Endodermal cell (in vitro differentiated cells): ENCODE measurements around the gene DOK6. TPM values are rescaled to one million over a fixed set of nuclear protein-coding genes. Genes with fewer than 3 reads are reported as not detected.

Source experiments
- DNase-seq: peaks from one replicate; pipeline ENCODE4 v3.0.0-alpha.2; 2017
- H3K27ac ChIP-seq: 2 replicates; pipeline ENCODE4 v1.5.1; 2013; ENCODE audit warnings: mild to moderate bottlenecking, low read depth, low read length, moderate library complexity
- H3K27me3 ChIP-seq: 2 replicates; pipeline ENCODE4 v1.6.1; 2013; ENCODE audit warnings: mild to moderate bottlenecking, low read length, moderate library complexity; ENCODE audit not compliant: insufficient read depth, control insufficient read depth, poor library complexity, severe bottlenecking
- H3K36me3 ChIP-seq: 2 replicates; pipeline ENCODE4 v1.7.0; 2013; ENCODE audit warnings: mild to moderate bottlenecking, low read length, moderate library complexity; ENCODE audit not compliant: control insufficient read depth, insufficient read depth
- H3K4me1 ChIP-seq: one replicate; pipeline ENCODE4 v1.7.0; 2013; ENCODE audit warnings: low read length; ENCODE audit not compliant: control insufficient read depth, insufficient read depth
- H3K4me3 ChIP-seq: 2 replicates; pipeline ENCODE4 v1.5.1; 2013; ENCODE audit warnings: mild to moderate bottlenecking, low read length, moderate library complexity
- H3K9ac ChIP-seq: 2 replicates; pipeline ENCODE4 v1.6.1; 2013; ENCODE audit warnings: mild to moderate bottlenecking, low read length, moderate library complexity; ENCODE audit not compliant: poor library complexity, severe bottlenecking; ENCODE audit errors: extremely low read depth
- H3K9me3 ChIP-seq: 2 replicates; pipeline ENCODE4 v1.6.1; 2013; ENCODE audit warnings: mild to moderate bottlenecking, low read length, moderate library complexity; ENCODE audit not compliant: control insufficient read depth
- H3K27ac Mint-ChIP-seq: 2 replicates; pipeline ENCODE4 v1.8.0; 2020; ENCODE audit warnings: mixed read lengths
- H3K27me3 Mint-ChIP-seq: 2 replicates; pipeline ENCODE4 v1.8.0; 2021; ENCODE audit warnings: mild to moderate bottlenecking, mixed read lengths; ENCODE audit not compliant: insufficient read depth
- H3K36me3 Mint-ChIP-seq: 2 replicates; pipeline ENCODE4 v1.8.0; 2020; ENCODE audit warnings: low read depth, mixed read lengths
- H3K4me1 Mint-ChIP-seq: 2 replicates; pipeline ENCODE4 v1.8.0; 2020; ENCODE audit warnings: mixed read lengths
- H3K4me3 Mint-ChIP-seq: 2 replicates; pipeline ENCODE4 v1.8.0; 2020; ENCODE audit warnings: mild to moderate bottlenecking, moderate library complexity, mixed read lengths
- H3K9me3 Mint-ChIP-seq: 2 replicates; pipeline ENCODE4 v1.8.0; 2020; ENCODE audit warnings: mild to moderate bottlenecking, mixed read lengths
- WGBS, 2 experiments: methylation state at CpG; one replicate each; pipeline versions ENCODE4 v1.1.5 to v1.1.7; 2013; ENCODE audit warnings: missing lambda C conversion rate in 2 of 2, mixed read lengths in 1 of 2; ENCODE audit not compliant: insufficient coverage in 1 of 2, insufficient read length in 1 of 2; 5-methylcytosine and 5-hydroxymethylcytosine counted together
- total RNA-seq, 2 donors: library from RNA; stranded (reverse); fragmentation: NEBNext Ultra II Directional in 1 of 2; extraction: Animal tissue kit (Norgen Biotek cat#: 25700) in 1 of 2; gene quantifications; 2 replicates in 1 of 2; 3 replicates in 1 of 2; pipeline ENCODE4 v1.2.1, GENCODE V29; 2021
- TF ChIP-seq, protein P1 (sequence below): fragments of 200-600 bp; sonication (generic); conservative IDR thresholded peaks from 2 replicates; pipeline ENCODE4 v1.5.0; 2021; ENCODE audit warnings: antibody characterized with exemption, mild to moderate bottlenecking

DOK6 gene
- total RNA-seq, 2 donors from 2014 or later = 5.7 to 5.9 TPM

DNA sequence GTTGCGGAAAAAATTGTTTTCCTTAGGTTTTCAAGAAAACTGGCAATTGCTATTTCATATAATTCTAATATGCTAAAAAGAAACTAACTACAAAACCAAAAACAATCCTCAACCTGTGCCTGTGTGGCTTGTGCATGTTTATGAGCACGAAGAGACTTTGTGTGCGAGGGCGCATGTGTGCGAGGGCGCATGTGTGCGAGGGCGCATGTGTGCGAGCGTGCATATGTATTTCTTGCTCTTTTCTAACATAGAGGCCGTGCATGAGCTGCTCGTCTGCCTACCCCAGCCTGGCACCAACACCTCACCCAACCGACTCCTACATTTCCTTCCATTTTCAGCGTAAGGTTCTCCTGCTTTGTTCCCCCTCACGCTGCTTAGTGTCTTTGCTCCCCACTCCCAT lies 211.6 kb downstream of the DOK6 start:
- Mint-ChIP-seq H3K36me3 (no peaks in the 10 kb centered on the region), H3K4me3 (no peak overlapping the region), H3K27me3 (no peaks in the 10 kb centered on the region), H3K9me3 (no peaks in the 10 kb centered on the region), H3K4me1 (no peaks in the 10 kb centered on the region), H3K27ac (no peak overlapping the region)
- Histone ChIP-seq H3K36me3 (no peaks in the 10 kb centered on the region), H3K9ac (no peak overlapping the region), H3K9me3 (no peaks in the 10 kb centered on the region), H3K27me3 (no peaks in the 10 kb centered on the region), H3K4me1 (no peaks in the 10 kb centered on the region), H3K4me3 (no peak overlapping the region), H3K27ac (no peak overlapping the region)
- 83 to 88% methylated on average over 13 to 15 of the region's 15 CpGs for WGBS, 2 experiments
- TF ChIP-seq, protein P1, sequence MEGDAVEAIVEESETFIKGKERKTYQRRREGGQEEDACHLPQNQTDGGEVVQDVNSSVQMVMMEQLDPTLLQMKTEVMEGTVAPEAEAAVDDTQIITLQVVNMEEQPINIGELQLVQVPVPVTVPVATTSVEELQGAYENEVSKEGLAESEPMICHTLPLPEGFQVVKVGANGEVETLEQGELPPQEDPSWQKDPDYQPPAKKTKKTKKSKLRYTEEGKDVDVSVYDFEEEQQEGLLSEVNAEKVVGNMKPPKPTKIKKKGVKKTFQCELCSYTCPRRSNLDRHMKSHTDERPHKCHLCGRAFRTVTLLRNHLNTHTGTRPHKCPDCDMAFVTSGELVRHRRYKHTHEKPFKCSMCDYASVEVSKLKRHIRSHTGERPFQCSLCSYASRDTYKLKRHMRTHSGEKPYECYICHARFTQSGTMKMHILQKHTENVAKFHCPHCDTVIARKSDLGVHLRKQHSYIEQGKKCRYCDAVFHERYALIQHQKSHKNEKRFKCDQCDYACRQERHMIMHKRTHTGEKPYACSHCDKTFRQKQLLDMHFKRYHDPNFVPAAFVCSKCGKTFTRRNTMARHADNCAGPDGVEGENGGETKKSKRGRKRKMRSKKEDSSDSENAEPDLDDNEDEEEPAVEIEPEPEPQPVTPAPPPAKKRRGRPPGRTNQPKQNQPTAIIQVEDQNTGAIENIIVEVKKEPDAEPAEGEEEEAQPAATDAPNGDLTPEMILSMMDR = no peak
- no peak for DNase-seq

DNA sequence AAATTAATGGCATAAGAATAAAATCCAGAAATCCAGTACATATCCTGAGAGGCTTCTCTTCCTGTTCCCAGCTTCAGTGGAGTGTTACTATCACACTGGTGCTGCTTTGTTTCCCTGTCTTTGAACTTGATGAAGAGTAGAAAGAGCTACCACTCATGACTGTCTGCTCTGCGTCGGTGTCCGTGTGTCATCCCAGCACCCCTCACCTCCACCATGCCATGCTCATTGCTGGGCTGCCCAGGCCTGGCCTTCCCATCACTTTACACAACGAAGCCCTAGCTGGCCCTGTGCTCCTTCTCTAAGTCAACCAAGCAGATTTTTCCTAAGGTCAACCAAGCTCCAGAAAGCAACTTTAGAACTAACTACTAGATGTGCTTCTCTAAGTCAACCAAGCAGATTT lies 215.4 kb downstream of the DOK6 start:
- Histone ChIP-seq H3K4me3 (no peak overlapping the region), H3K9me3 (no peaks in the 10 kb centered on the region), H3K27ac (no peak overlapping the region), H3K9ac (no peak overlapping the region), H3K27me3 (no peaks in the 10 kb centered on the region), H3K36me3 (no peaks in the 10 kb centered on the region), H3K4me1 (no peaks in the 10 kb centered on the region)
- Mint-ChIP-seq H3K4me1 (no peaks in the 10 kb centered on the region), H3K27ac (no peak overlapping the region), H3K27me3 (no peaks in the 10 kb centered on the region), H3K36me3 (no peaks in the 10 kb centered on the region), H3K9me3 (no peaks in the 10 kb centered on the region), H3K4me3 (no peak overlapping the region)
- WGBS, 2 experiments = 94 to 100% methylated on average over 4 of the region's 4 CpGs
- no peak for DNase-seq
- TF ChIP-seq, protein P1 = no peak

DNA sequence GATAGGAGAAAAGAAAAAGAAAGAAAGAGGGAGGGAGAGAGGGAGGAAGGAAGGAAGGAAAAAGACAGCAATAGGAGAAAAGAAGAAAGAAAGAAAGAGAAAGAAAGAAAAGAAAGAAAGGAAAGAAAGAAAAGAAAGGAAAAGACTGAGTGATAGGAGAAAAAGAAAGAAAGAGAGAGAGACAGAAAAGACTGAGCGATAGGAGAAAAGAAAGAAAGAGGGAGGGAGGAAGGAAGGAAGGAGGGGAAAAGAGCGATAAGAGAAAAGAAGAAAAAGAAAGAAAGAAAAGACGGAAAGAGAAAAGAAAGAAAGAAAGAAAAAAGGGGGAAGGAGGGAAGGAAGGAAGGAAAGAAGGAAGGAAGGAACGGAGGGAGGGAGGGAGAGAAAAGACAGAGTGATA lies 216.7 kb downstream of the DOK6 start:
- 90 to 95% methylated on average over 4 of the region's 4 CpGs for WGBS, 2 experiments
- Histone ChIP-seq H3K9me3 (no peaks in the 10 kb centered on the region), H3K27me3 (no peaks in the 10 kb centered on the region), H3K27ac (no peak overlapping the region), H3K4me3 (no peak overlapping the region), H3K9ac (no peak overlapping the region), H3K4me1 (no peaks in the 10 kb centered on the region), H3K36me3 (no peaks in the 10 kb centered on the region)
- H3K27ac Mint-ChIP-seq = no peak overlapping the region
- H3K9me3 Mint-ChIP-seq = no peaks in the 10 kb centered on the region
- H3K4me3 Mint-ChIP-seq = no peak overlapping the region
- no peak for DNase-seq
- no peaks in the 10 kb centered on the region for H3K36me3 Mint-ChIP-seq
- no peaks in the 10 kb centered on the region for H3K27me3 Mint-ChIP-seq
- TF ChIP-seq, protein P1 = no peak
- no peaks in the 10 kb centered on the region for H3K4me1 Mint-ChIP-seq
